C4-2B (cell line): ENCODE measurements around the gene EFNA5.

Source experiments
- H3K27ac ChIP-seq: fragments of 450-650 bp; 2 replicates; pipeline ENCODE4 v1.5.1; 2017
- ZFX ChIP-seq: fragments of 450-650 bp; IDR thresholded peaks from 2 replicates; pipeline ENCODE4 v1.6.1; 2017
- TF ChIP-seq, protein P1 (sequence below): fragments of 450-650 bp; conservative IDR thresholded peaks from 2 replicates; pipeline ENCODE4 v1.5.1; 2017; ENCODE audit warnings: mild to moderate bottlenecking

The EFNA5 gene

DNA sequence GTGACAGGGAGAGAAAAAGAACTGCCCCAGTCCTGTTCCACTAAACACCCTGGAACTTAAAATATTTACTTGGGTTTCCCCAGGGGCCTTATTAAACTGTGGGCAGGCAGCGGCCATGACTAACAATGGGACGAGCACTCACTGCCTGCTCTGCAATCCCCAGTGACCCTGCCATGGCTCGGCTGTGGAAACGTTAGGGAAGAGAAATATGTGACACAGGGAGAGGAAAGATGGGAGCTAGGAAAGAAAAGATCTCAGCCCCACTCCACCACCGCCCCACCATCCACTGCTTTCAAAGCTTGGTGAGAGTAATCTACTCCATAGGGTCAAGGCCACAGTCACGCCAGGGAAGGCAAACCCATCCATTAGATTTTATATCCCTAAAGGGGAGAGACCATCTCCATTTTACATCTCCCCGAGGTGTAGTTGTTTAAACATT lies 117.6 kb downstream of the EFNA5 start:
- TF ChIP-seq, protein P1, sequence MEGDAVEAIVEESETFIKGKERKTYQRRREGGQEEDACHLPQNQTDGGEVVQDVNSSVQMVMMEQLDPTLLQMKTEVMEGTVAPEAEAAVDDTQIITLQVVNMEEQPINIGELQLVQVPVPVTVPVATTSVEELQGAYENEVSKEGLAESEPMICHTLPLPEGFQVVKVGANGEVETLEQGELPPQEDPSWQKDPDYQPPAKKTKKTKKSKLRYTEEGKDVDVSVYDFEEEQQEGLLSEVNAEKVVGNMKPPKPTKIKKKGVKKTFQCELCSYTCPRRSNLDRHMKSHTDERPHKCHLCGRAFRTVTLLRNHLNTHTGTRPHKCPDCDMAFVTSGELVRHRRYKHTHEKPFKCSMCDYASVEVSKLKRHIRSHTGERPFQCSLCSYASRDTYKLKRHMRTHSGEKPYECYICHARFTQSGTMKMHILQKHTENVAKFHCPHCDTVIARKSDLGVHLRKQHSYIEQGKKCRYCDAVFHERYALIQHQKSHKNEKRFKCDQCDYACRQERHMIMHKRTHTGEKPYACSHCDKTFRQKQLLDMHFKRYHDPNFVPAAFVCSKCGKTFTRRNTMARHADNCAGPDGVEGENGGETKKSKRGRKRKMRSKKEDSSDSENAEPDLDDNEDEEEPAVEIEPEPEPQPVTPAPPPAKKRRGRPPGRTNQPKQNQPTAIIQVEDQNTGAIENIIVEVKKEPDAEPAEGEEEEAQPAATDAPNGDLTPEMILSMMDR, result no peak
- no peak for TF ChIP-seq ZFX
- no peak overlapping the region for H3K27ac ChIP-seq

DNA sequence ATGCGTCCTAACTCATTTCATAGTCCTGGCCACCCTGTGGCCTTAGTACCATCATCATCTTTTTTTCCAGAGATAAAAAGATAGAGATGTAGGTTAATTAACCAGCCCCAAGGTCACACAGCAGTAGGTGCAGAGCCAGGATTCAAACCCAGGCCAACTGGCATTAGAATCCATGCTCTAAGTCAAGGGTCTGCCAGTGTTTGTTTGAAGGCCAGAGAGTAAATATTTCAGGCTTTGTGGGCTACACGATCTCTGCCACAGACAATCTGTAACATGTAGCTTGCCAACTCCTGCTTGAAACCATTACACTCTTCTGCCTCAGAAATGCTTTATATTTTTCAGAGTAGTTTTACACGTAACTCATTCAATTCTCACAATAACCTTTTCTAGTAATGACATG lies 119.6 kb downstream of the EFNA5 start:
- TF ChIP-seq, protein P1, result no peak
- no peak for TF ChIP-seq ZFX

DNA sequence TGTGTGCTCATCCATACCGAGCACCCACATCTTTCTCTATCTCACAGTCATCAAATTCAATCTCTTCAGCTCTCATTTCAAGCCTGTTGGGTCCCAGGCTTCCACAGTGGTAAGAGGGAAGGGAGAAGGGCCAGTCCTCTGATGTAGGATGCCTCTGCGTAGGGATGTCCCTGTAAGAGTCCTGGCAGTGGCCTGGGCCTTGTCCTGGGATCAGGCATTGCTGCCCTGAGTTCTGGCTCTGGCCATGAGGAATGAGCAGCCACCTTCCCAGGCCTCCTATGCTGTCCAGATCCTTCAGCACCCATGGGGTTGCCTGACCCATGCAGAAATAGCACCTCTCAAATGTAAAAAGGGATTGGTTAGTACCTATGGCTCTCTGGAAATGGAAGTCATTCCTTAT lies 121.2 kb downstream of the EFNA5 start:
- H3K27ac ChIP-seq, result peak overlapping the region; percentile 7; the same call in 1 of the 2 replicates
- TF ChIP-seq, protein P1, result no peak
- no peak for TF ChIP-seq ZFX

More for the DNA sequence above, 119.6 kb downstream of the EFNA5 start:
- no peak overlapping the region for H3K27ac ChIP-seq

DNA sequence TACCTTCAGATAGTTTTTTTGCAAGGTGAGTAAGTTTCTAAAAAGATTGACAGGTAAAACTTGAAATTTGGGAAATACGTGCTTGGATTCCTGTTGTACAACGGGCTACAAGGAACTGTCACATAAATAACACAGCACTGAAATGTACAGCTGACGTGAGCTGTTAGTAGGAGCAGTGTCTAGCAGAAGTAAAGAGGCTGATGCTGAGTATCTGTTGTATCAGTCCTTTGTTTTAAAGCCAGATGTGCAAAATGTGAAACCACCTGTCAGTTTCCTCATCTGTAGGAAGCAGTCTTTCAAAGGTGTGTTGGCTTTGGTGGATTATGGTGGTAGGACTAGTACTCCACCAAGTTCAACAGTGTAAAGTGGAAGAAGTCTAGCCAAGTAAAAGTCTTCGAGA lies 122.3 kb downstream of the EFNA5 start:
- no peak overlapping the region for H3K27ac ChIP-seq
- TF ChIP-seq ZFX, result no peak
- TF ChIP-seq, protein P1, result no peak

DNA sequence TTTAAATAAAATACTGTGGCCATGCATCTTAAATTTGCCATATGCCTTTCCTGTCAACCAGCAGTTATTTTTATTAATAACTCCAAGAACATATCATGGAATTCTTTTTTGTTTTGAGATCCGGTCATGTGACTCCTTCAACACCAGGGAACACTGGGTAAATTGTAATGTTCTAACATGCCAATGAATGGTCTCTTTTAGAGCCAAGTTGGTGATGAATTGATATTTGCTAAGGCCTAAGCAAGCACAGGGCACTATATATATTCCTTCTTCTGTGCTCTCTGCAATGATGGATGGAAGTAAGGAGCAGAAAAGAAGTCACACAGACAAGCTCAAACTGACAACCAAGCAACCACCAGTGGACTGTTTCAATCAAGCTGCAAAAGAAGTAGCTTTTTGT lies 124.0 kb downstream of the EFNA5 start:
- H3K27ac ChIP-seq, result no peak overlapping the region
- no peak for TF ChIP-seq ZFX
- TF ChIP-seq, protein P1, result no peak

DNA sequence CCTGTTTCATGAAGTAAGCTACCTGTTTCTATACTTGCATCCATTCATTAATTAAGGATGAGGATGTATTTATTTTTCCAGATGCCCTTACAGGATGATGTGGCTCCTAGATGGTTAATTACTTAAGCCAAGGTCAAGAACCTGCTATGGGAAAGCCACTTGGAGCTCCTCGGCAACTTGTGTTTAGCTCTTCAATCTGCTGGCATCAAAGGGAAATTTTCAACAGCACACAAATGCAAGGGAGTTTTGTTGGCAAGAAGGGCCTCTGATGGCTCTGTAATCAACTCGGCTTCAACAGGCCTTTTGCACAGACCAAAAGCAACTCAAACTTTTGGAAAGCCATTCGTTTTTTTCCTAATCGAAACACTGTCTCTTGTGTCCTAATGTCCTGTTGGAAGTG lies 125.3 kb downstream of the EFNA5 start:
- TF ChIP-seq, protein P1, result no peak
- no peak for TF ChIP-seq ZFX
- no peak overlapping the region for H3K27ac ChIP-seq

DNA sequence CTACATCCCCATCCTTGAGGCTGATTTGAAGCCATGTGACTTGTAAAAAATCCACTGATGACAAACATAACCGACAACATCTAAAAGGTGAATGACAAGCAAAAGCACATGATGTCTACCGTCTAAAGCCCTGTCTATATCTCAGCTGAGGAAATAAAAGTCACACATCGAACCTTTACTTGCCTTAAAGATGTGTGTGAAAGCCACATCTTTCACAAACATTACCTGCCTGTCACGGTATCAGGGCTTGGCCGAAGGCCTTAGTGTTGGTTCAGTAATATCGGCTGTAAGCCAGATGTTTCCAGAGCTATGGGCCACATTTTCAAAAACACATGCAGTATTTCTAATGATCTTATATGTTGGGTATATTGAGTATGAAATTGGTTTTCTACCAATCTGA lies 125.8 kb downstream of the EFNA5 start:
- TF ChIP-seq, protein P1, result no peak
- no peak for TF ChIP-seq ZFX
- no peak overlapping the region for H3K27ac ChIP-seq
